Adrenal gland (tissue), 12 donors: Measurements from ENCODE around the gene LPAR2. TPM values are rescaled to one million over a fixed set of nuclear protein-coding genes. Genes with fewer than 3 reads are reported as not detected.

Source experiments
- DNase-seq, 7 donors: peaks; one replicate each; pipeline ENCODE4 v3.0.0-alpha.2; 2019 to 2020
- H3K27ac ChIP-seq, 5 donors: fragments of 200-600 bp; sonication (generic) in 4 of 5; 1 replicate in 3 of 5; 2 replicates in 2 of 5; pipeline versions ENCODE4 v1.5.1 to v1.8.0; 2016 to 2020; ENCODE audit warnings: mild to moderate bottlenecking in 1 of 5
- H3K27me3 ChIP-seq: fragments of 200-600 bp; 2 replicates; pipeline ENCODE4 v1.8.0; 2021
- H3K36me3 ChIP-seq, 2 donors: fragments of 200-600 bp; replicated peaks in 1 of 2; 1 replicate in 1 of 2; 2 replicates in 1 of 2; pipeline versions ENCODE4 v1.5.1 to v1.8.0; 2018 to 2022
- H3K4me1 ChIP-seq, 2 donors: fragments of 200-600 bp; replicated peaks in 1 of 2; 1 replicate in 1 of 2; 2 replicates in 1 of 2; pipeline versions ENCODE4 v1.5.1 to v1.8.0; 2018 to 2021
- H3K4me3 ChIP-seq, 4 donors: fragments of 200-600 bp; sonication (generic) in 3 of 4; one replicate each; pipeline ENCODE4 v1.5.1; 2016 to 2018
- H3K9me3 ChIP-seq, 3 donors: fragments of 200-600 bp; sonication (generic) in 1 of 3; replicated peaks in 1 of 3; 1 replicate in 2 of 3; 2 replicates in 1 of 3; pipeline versions ENCODE4 v1.5.1 to v1.8.0; 2016 to 2021
- POLR2A ChIP-seq, 2 donors: fragments of 450-650 bp; IDR thresholded peaks; one replicate each; pipeline ENCODE4 v1.6.1; 2017; ENCODE audit warnings: antibody characterized with exemption in 2 of 2, mild to moderate bottlenecking in 2 of 2, moderate library complexity in 1 of 2
- WGBS, 4 donors: extraction: QIAGEN DNeasy Blood & Tissue Kit in 2 of 4; methylation state at CpG; one replicate each; pipeline versions ENCODE4 v1.1.5 to v1.1.7; 2013 to 2017; 5-methylcytosine and 5-hydroxymethylcytosine counted together
- intact Hi-C, 2 donors: fragments of 100-400 bp; cut with DNase I; formaldehyde crosslinking; loops; one replicate each; pipeline versions ENCODE4 v1.14.1 to v1.15.0; 2022 to 2023
- polyA plus RNA-seq, 3 donors: library from polyadenylated mRNA; stranded (reverse); fragments of 200-250 nt in 2 of 3; fragments of 350-450 nt in 1 of 3; fragmentation: Illumina TruSeq in 1 of 3; extraction: RNeasy Lipid Tissue Mini Kit (QIAGEN cat#74804) in 1 of 3; gene quantifications; one replicate each; pipeline ENCODE4 v1.2.3, GENCODE V29; 2013 to 2014
- total RNA-seq, 9 donors: library from RNA; depleted of rRNA in 4 of 9; stranded (reverse); fragments of >200 nt in 4 of 9; fragments of 120-200 nt in 1 of 9; fragmentation: NEBNext Ultra II Directional in 1 of 9; extraction: Animal tissue kit (Norgen Biotek cat#: 25700) in 1 of 9; gene quantifications; one replicate each; pipeline versions ENCODE4 v1.1.0 to v1.2.4, GENCODE V29; 2013 to 2023
- TF ChIP-seq, protein P1 (sequence below), 6 experiments: fragments of 450-650 bp in 4 of 6; fragments of 200-600 bp in 2 of 6; sonication (generic) in 1 of 6; IDR thresholded peaks; 1 replicate in 5 of 6; 2 replicates in 1 of 6; pipeline versions ENCODE4 v1.5.1 to v1.8.0; 2016 to 2021; ENCODE audit warnings: antibody characterized with exemption in 6 of 6, mild to moderate bottlenecking in 2 of 6, moderate library complexity in 1 of 6
- donor health status: healthy with polysubstance abuse.
- donor health status: Bipolar disorder and iron deficiency.
- donor health status: DM: yes; HTN: yes; CAD: no.
- donor health status: DM: no; HTN: no; CAD: no.
- donor health status: DM: no; HTN: no; CAD: no.
- donor health status: DM: yes; HTN: yes; CAD: no.

Gene LPAR2
- total and polyA plus RNA-seq, 12 donors, result 0.93 to 10.5 (median 3.7) TPM

GRCh38 chr19:19661141-19661674 lies 33.2 kb upstream of the LPAR2 start:
- no peak overlapping the region for H3K4me3 ChIP-seq
- peak in 1 of 7 donors; percentile 19 for DNase-seq
- no peaks in the 10 kb centered on the region for H3K27me3 ChIP-seq
- H3K27ac ChIP-seq, result no peak overlapping the region
- peaks cover 12 to 22% of the 10 kb centered on the region in 2 donors for H3K4me1 ChIP-seq
- H3K36me3 ChIP-seq, result peaks cover 0 to 36% of the 10 kb centered on the region in 2 donors
- WGBS, 4 donors, result 75 to 83% (median 79%) methylated on average over 10 of the region's 10 CpGs
- intact Hi-C loops, result no loop called here
- TF ChIP-seq, protein P1, sequence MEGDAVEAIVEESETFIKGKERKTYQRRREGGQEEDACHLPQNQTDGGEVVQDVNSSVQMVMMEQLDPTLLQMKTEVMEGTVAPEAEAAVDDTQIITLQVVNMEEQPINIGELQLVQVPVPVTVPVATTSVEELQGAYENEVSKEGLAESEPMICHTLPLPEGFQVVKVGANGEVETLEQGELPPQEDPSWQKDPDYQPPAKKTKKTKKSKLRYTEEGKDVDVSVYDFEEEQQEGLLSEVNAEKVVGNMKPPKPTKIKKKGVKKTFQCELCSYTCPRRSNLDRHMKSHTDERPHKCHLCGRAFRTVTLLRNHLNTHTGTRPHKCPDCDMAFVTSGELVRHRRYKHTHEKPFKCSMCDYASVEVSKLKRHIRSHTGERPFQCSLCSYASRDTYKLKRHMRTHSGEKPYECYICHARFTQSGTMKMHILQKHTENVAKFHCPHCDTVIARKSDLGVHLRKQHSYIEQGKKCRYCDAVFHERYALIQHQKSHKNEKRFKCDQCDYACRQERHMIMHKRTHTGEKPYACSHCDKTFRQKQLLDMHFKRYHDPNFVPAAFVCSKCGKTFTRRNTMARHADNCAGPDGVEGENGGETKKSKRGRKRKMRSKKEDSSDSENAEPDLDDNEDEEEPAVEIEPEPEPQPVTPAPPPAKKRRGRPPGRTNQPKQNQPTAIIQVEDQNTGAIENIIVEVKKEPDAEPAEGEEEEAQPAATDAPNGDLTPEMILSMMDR (IDR thresholded peaks at IDR 0.05), result no peak
- no peak for TF ChIP-seq POLR2A (IDR thresholded peaks at IDR 0.05)
- no peaks in the 10 kb centered on the region for H3K9me3 ChIP-seq

DNA sequence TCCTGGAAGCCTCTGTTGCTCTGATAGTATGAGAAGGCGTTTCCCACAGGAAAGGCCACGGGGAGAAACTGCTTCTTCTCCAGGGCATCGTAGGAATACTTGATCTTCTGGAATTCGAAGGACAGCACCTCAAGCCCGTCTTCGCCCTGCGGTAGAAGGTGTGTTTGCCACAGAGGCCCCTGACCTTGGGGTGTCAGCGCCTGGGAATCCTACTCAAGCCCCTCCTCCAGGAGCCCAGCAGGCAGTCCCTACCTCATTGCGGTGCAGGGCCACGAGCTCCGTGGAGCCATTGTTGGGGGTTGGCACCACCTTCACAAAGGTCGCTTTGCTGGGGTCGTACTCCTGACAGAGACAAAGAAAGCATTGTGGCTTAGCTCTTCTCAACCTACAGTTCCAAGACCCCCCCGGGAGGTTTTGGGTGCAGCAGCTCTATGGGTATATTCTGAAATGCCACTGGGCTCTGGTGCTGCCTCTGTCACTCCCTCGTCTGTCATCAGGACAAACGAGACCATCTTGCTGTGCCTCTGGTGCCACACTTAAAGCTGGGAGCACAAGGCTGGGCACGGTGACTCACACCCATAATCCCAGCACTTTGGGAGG lies 31.7 kb upstream of the LPAR2 start:
- peaks cover 12 to 22% of the 10 kb centered on the region in 2 donors for H3K4me1 ChIP-seq
- H3K27me3 ChIP-seq, result no peaks in the 10 kb centered on the region
- no peak for TF ChIP-seq POLR2A (IDR thresholded peaks at IDR 0.05)
- TF ChIP-seq, protein P1 (IDR thresholded peaks at IDR 0.05), result no peak
- H3K27ac ChIP-seq, result no peak overlapping the region
- H3K9me3 ChIP-seq, result no peaks in the 10 kb centered on the region
- no peak for DNase-seq
- 66 to 80% (median 72%) methylated on average over 15 to 17 of the region's 17 CpGs for WGBS, 4 donors
- peaks cover 0 to 51% of the 10 kb centered on the region in 2 donors for H3K36me3 ChIP-seq
- intact Hi-C loops, result no loop called here
- H3K4me3 ChIP-seq, result no peak overlapping the region

DNA sequence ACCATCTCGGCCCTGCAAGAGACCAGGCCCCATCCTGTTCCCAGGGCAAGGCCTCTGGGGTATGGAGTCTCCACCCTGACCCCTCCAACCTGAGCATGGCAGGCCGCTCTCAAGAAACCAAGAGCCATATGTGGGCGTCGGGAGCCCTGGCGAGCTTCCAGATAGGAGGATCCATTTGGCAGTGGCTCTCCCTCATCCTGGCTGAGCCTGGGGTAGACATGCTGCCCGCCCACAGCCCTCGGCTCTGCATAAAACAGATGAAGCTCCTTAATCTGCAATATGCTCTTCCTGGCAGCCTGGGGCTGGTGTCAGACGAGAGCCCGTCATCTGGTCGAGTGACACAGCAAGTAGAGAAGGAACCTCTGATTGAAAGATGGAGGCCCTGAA lies 29.4 kb upstream of the LPAR2 start:
- no peak overlapping the region for H3K27ac ChIP-seq
- TF ChIP-seq, protein P1 (IDR thresholded peaks at IDR 0.05), result no peak
- no peak for TF ChIP-seq POLR2A (IDR thresholded peaks at IDR 0.05)
- peaks cover 0 to 74% of the 10 kb centered on the region in 2 donors for H3K36me3 ChIP-seq
- intact Hi-C loops, result no loop called here
- no peaks in the 10 kb centered on the region for H3K9me3 ChIP-seq
- H3K4me3 ChIP-seq, result no peak overlapping the region
- DNase-seq, result peak in 1 of 7 donors; percentile 15
- no peaks in the 10 kb centered on the region for H3K27me3 ChIP-seq
- peaks cover 5 to 15% of the 10 kb centered on the region in 2 donors for H3K4me1 ChIP-seq
- 80 to 88% (median 83%) methylated on average over 7 to 10 of the region's 10 CpGs for WGBS, 4 donors

GRCh38 chr19:19656451-19657396 lies 28.7 kb upstream of the LPAR2 start:
- H3K27me3 ChIP-seq, result no peaks in the 10 kb centered on the region
- no peaks in the 10 kb centered on the region for H3K9me3 ChIP-seq
- 94 to 95% (median 95%) methylated on average over 11 to 33 of the region's 33 CpGs for WGBS, 4 donors
- intact Hi-C loops, result no loop called here
- no peak overlapping the region for H3K27ac ChIP-seq
- no peak overlapping the region for H3K4me3 ChIP-seq
- peak in 1 of 7 donors; percentile 14 for DNase-seq
- TF ChIP-seq, protein P1 (IDR thresholded peaks at IDR 0.05), result no peak
- TF ChIP-seq POLR2A (IDR thresholded peaks at IDR 0.05), result no peak
- peaks cover 0 to 81% of the 10 kb centered on the region in 2 donors for H3K36me3 ChIP-seq
- peaks cover 0 to 9% of the 10 kb centered on the region in 2 donors for H3K4me1 ChIP-seq
